OCI-LY3 (cell line): Measurements from ENCODE around the gene TRIM44.

Source experiments
- EZH2phosphoT487 ChIP-seq: fragments of 200-600 bp; shearing (Covaris generic); IDR thresholded peaks from 2 replicates; pipeline ENCODE4 v1.6.1; 2018; ENCODE audit warnings: antibody characterized with exemption, mixed run types, low read depth
- TF ChIP-seq, protein P1 (sequence below): fragments of 200-600, 300-600 bp; sonication (generic); IDR thresholded peaks from 2 replicates; pipeline ENCODE4 v1.5.1; 2014; ENCODE audit warnings: antibody characterized with exemption, low read length, low read depth

DNA sequence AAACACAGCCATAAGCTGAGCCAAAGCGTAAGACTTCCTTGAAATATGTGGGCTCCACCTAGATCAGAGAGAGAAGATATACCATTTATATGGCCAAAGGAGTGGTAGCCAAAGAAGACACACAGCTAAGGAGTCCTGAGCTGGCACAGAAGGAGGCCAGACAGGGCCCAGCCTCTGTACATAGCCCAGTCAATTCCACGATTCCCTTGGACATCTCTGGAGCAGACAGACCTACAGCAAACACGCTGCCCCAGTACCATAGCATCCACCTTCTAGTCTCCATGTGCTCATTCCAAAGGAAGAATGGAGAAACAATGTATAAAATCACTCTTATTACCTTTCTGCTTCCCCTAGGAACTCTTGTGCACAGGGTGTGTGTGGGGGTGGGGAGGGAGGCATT lies 179.2 kb downstream of the TRIM44 start:
- TF ChIP-seq, protein P1, sequence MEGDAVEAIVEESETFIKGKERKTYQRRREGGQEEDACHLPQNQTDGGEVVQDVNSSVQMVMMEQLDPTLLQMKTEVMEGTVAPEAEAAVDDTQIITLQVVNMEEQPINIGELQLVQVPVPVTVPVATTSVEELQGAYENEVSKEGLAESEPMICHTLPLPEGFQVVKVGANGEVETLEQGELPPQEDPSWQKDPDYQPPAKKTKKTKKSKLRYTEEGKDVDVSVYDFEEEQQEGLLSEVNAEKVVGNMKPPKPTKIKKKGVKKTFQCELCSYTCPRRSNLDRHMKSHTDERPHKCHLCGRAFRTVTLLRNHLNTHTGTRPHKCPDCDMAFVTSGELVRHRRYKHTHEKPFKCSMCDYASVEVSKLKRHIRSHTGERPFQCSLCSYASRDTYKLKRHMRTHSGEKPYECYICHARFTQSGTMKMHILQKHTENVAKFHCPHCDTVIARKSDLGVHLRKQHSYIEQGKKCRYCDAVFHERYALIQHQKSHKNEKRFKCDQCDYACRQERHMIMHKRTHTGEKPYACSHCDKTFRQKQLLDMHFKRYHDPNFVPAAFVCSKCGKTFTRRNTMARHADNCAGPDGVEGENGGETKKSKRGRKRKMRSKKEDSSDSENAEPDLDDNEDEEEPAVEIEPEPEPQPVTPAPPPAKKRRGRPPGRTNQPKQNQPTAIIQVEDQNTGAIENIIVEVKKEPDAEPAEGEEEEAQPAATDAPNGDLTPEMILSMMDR, result no peak
- TF ChIP-seq EZH2phosphoT487, result no peak
